ENCODE measurements around the gene APH1B. TPM values are rescaled to one million over a fixed set of nuclear protein-coding genes. Genes with fewer than 3 reads are reported as not detected.

The APH1B gene
- total and polyA plus RNA-seq, 4 donors: 2.0 to 10.6 (median 4.6) TPM

- H3K27ac ChIP-seq (ENCODE audit: low read depth in 1 of 2, low read length in 2 of 2): no peak overlapping the region
- no peaks in the 10 kb centered on the region for H3K36me3 ChIP-seq (ENCODE audit: control insufficient read depth in 4 of 4, insufficient read depth in 3 of 4, low read depth in 1 of 4, low read length in 3 of 4)
- no peaks in the 10 kb centered on the region for H3K27me3 ChIP-seq (ENCODE audit: control insufficient read depth in 4 of 4, insufficient read depth in 4 of 4, low read length in 3 of 4)
- TF ChIP-seq RAD21 (IDR thresholded peaks at IDR 0.05): no peak
- TF ChIP-seq NR2F2 (IDR thresholded peaks at IDR 0.05): no peak
- TF ChIP-seq GABPA (IDR thresholded peaks at IDR 0.05 in 1 of 2, conservative IDR thresholded peaks at IDR 0.05 in 1 of 2): no peak
- no peak for TF ChIP-seq FOXA2 (IDR thresholded peaks at IDR 0.05)
- no peak for TF ChIP-seq SP1 (IDR thresholded peaks at IDR 0.05)
- TF ChIP-seq ZBTB33 (IDR thresholded peaks at IDR 0.05): no peak
- TF ChIP-seq FOXA1 (IDR thresholded peaks at IDR 0.05): no peak
- no peak for TF ChIP-seq TAF1 (conservative IDR thresholded peaks at IDR 0.05)
- no peak for TF ChIP-seq HNF4A (conservative IDR thresholded peaks at IDR 0.05)
- no peak for TF ChIP-seq YY1 (IDR thresholded peaks at IDR 0.05)
- TF ChIP-seq MAX (IDR thresholded peaks at IDR 0.05): no peak
- TF ChIP-seq REST (IDR thresholded peaks at IDR 0.05): no peak
- no peak for TF ChIP-seq ATF3 (IDR thresholded peaks at IDR 0.05)
- TF ChIP-seq EGR1 (IDR thresholded peaks at IDR 0.05; ENCODE audit: low read depth in 2 of 2): no peak
- no peak for TF ChIP-seq CTCF (IDR thresholded peaks at IDR 0.05; ENCODE audit: low read depth, low read length, missing input control)
- TF ChIP-seq RXRA (IDR thresholded peaks at IDR 0.05): no peak
- no peak for TF ChIP-seq HNF4G (IDR thresholded peaks at IDR 0.05)
- WGBS: 93% methylated on average over 12 of the region's 12 CpGs
- no peak overlapping the region for H3K4me3 ChIP-seq (ENCODE audit: low read depth in 1 of 3, low read length in 3 of 3)
- no peak overlapping the region for H3K9ac ChIP-seq (ENCODE audit: low read depth in 1 of 2, low read length in 2 of 2)
- H3K4me1 ChIP-seq (ENCODE audit: control insufficient read depth in 4 of 4, insufficient read depth in 4 of 4, low read length in 3 of 4): no peaks in the 10 kb centered on the region
- no peaks in the 10 kb centered on the region for H3K9me3 ChIP-seq (ENCODE audit: control insufficient read depth in 4 of 4, low read length in 3 of 4)
- no peak for DNase-seq (ENCODE audit: low spot score)
These were observed 50.4 kb downstream of the APH1B start for GRCh38 chr15:63327648-63328421.
